ENCODE results near the gene CAMK2G.
"Not testable (repeated sequence)": the region's sequence is repeated elsewhere in the genome, so short reads cannot be mapped to it uniquely, and the experiment has no call there.

Gene CAMK2G

GRCh38 chr10:73798927-73799560, 75.3 kb downstream of the CAMK2G start:
- in situ Hi-C loops (cut with HindIII; ENCODE audit: low sequenced_read_pairs): no loop called here
- TF ChIP-seq CTCF (IDR thresholded peaks at IDR 0.05; ENCODE audit: low read depth, low read length, missing control alignments): no peak
- H3K4me3 ChIP-seq (ENCODE audit: low read depth, low read length): no peak overlapping the region
- DNase-seq (ENCODE audit: low read depth): no peak

GRCh38 chr10:73798087-73798486, 76.3 kb downstream of the CAMK2G start:
- no peak for DNase-seq (ENCODE audit: low read depth)
- no peak overlapping the region for H3K4me3 ChIP-seq (ENCODE audit: low read depth, low read length)
- TF ChIP-seq CTCF (IDR thresholded peaks at IDR 0.05; ENCODE audit: low read depth, low read length, missing control alignments): no peak
- in situ Hi-C loops (cut with HindIII; ENCODE audit: low sequenced_read_pairs): no loop called here

GRCh38 chr10:73797324-73798025, 76.9 kb downstream of the CAMK2G start:
- in situ Hi-C loops (cut with HindIII; ENCODE audit: low sequenced_read_pairs): no loop called here
- no peak for DNase-seq (ENCODE audit: low read depth)
- no peak overlapping the region for H3K4me3 ChIP-seq (ENCODE audit: low read depth, low read length)
- no peak for TF ChIP-seq CTCF (IDR thresholded peaks at IDR 0.05; ENCODE audit: low read depth, low read length, missing control alignments)

- in situ Hi-C loops (cut with HindIII; ENCODE audit: low sequenced_read_pairs): no loop called here
- no peak overlapping the region for H3K4me3 ChIP-seq (ENCODE audit: low read depth, low read length)
- no peak for DNase-seq (ENCODE audit: low read depth)
- TF ChIP-seq CTCF (IDR thresholded peaks at IDR 0.05; ENCODE audit: low read depth, low read length, missing control alignments): no peak
Observed at GRCh38 chr10:73796766-73797165, 77.6 kb downstream of the CAMK2G start.

- in situ Hi-C loops (cut with HindIII; ENCODE audit: low sequenced_read_pairs); DNase-seq (ENCODE audit: low read depth); H3K4me3 ChIP-seq (ENCODE audit: low read depth, low read length): not testable (repeated sequence)
Observed at GRCh38 chr10:73796035-73796434, 78.3 kb downstream of the CAMK2G start.

GRCh38 chr10:73795491-73795890, 78.9 kb downstream of the CAMK2G start:
- in situ Hi-C loops (cut with HindIII; ENCODE audit: low sequenced_read_pairs); H3K4me3 ChIP-seq (ENCODE audit: low read depth, low read length); DNase-seq (ENCODE audit: low read depth): not testable (repeated sequence)

GRCh38 chr10:73793456-73793855, 80.9 kb downstream of the CAMK2G start:
- no peak for DNase-seq (ENCODE audit: low read depth)
- in situ Hi-C loops (cut with HindIII; ENCODE audit: low sequenced_read_pairs): no loop called here

More at GRCh38 chr10:73793456-73793855, 80.9 kb downstream of the CAMK2G start:
- H3K4me3 ChIP-seq (ENCODE audit: low read depth, low read length): no peak overlapping the region
- no peak for TF ChIP-seq CTCF (IDR thresholded peaks at IDR 0.05; ENCODE audit: low read depth, low read length, missing control alignments)
